Tibial nerve (tissue), 4 donors: ENCODE results near the gene MTA3. TPM values are rescaled to one million over a fixed set of nuclear protein-coding genes. Genes with fewer than 3 reads are reported as not detected.
"Not testable (repeated sequence)": the region's sequence is repeated elsewhere in the genome, so short reads cannot be mapped to it uniquely, and the experiment has no call there.

ENCODE experiments used
- DNase-seq, 2 donors: peaks; one replicate each; pipeline ENCODE4 v3.0.0-alpha.2; 2019; ENCODE audit warnings: low spot score in 2 of 2
- H3K27ac ChIP-seq, 4 donors: fragments of 200-600 bp; sonication (generic) in 3 of 4; one replicate each; pipeline ENCODE4 v1.5.1; 2017 to 2019; ENCODE audit warnings: mild to moderate bottlenecking in 1 of 4
- H3K27me3 ChIP-seq, 2 donors: fragments of 200-600 bp; sonication (generic) in 1 of 2; one replicate each; pipeline versions ENCODE4 v1.5.1 to v1.6.0; 2017 to 2019
- H3K36me3 ChIP-seq, 3 donors: fragments of 200-600 bp; sonication (generic); one replicate each; pipeline ENCODE4 v1.5.1; 2018 to 2019
- H3K4me1 ChIP-seq, 4 donors: fragments of 200-600 bp; sonication (generic) in 3 of 4; one replicate each; pipeline ENCODE4 v1.5.1; 2017 to 2019
- H3K4me3 ChIP-seq, 4 donors: fragments of 200-600 bp; sonication (generic) in 3 of 4; one replicate each; pipeline ENCODE4 v1.5.1; 2017 to 2019; ENCODE audit warnings: mild to moderate bottlenecking in 1 of 4, moderate library complexity in 1 of 4
- H3K9me3 ChIP-seq, 4 donors: fragments of 200-600 bp; sonication (generic) in 3 of 4; one replicate each; pipeline ENCODE4 v1.5.1; 2017 to 2019
- CTCF ChIP-seq, 5 experiments: fragments of 200-600 bp in 3 of 5; fragments of 450-650 bp in 2 of 5; sonication (generic) in 3 of 5; IDR thresholded peaks; one replicate each; pipeline ENCODE4 v1.5.1; 2016 to 2019; ENCODE audit warnings: antibody characterized with exemption in 5 of 5, mild to moderate bottlenecking in 3 of 5, moderate library complexity in 2 of 5
- EP300 ChIP-seq, 2 donors: sonication (generic); formaldehyde crosslinking; IDR thresholded peaks; one replicate each; pipeline ENCODE4 v1.6.1; 2017; ENCODE audit warnings: antibody characterized with exemption in 2 of 2, mild to moderate bottlenecking in 1 of 2
- POLR2A ChIP-seq, 2 donors: fragments of 450-650 bp; IDR thresholded peaks; one replicate each; pipeline ENCODE4 v1.6.1; 2017; ENCODE audit warnings: antibody characterized with exemption in 2 of 2, mild to moderate bottlenecking in 2 of 2, moderate library complexity in 2 of 2
- WGBS, 2 donors: methylation state at CpG; one replicate each; pipeline ENCODE4 v1.1.5; 2018; 5-methylcytosine and 5-hydroxymethylcytosine counted together
- total RNA-seq, 4 donors: library from RNA; depleted of rRNA; stranded (reverse); fragments of >200 nt; gene quantifications; one replicate each; pipeline ENCODE4 v1.1.0, GENCODE V29; 2016

MTA3 gene
- total RNA-seq, 4 donors from 2014 or later = 33.1 to 47.0 (median 42.5) TPM

DNA sequence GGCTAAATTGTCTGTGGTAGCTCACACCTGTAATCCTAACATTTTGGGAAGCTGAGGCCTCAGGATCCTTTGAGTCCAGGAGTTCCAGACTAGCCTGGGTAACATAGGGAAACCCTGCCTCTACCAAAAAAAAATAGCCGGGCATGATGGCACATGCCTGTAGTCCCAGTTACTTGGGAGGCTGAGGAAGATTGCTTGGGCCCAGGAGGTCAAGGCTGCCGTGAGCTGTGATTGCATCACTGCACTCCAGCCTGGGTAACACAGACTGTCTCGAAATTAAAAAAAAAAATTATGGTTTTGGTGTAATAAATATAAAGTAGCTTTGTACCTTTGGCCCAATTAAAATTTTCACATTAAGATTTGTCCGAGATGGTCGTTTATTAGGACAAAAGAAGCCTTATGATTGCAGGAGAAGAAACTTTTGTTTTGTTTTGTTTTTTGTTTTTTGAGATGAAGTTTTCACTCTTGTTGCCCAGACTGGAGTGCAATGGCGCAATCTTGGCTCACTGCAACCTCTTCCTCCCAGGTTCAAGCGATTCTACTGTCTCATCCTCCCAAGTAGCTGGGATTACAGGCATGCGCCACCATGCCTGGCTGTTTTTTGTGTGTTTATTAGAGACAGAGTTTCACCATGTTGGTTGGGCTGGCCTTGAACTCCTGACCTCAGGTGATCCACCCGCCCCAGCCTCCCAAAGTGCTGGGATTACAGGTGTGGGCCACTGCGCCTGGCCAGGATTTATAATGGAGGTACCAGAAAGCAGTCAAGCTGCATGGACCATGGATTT is 4.1 kb downstream of the MTA3 start:
- Histone ChIP-seq H3K4me1 (peaks cover 0 to 26% (median 7%) of the 10 kb centered on the region in 4 donors), H3K9me3 (no peaks in the 10 kb centered on the region), H3K27me3 (no peaks in the 10 kb centered on the region), H3K36me3 (peaks cover 0 to 53% (median 0%) of the 10 kb centered on the region in 3 donors), H3K27ac (no peak overlapping the region), H3K4me3 (no peak overlapping the region)
- TF ChIP-seq EP300 (IDR thresholded peaks at IDR 0.05) (no peak), CTCF (IDR thresholded peaks at IDR 0.05) (no peak), POLR2A (IDR thresholded peaks at IDR 0.05) (no peak)
- no peak for DNase-seq
- WGBS, 2 donors = 83 to 85% methylated on average over 10 of the region's 10 CpGs

DNA sequence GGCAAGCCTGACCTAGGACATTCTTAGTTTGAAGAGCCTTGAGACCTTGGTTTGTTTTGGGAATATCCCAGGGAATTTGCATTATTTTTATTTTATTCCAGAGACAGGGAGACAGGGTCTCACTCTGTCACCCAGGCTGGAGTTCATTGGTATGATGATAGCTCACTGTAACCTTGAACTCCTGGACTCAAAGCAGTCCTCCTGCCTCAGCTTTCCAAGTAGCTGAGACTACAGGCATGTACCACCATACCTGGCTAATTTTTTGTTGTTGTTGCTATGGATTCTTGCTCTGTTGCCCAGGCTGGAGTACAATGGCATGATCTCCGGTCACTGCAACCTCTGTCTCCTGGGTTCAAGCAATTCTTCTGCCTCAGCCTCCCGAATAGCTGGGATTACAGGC is 4.8 kb downstream of the MTA3 start:
- Histone ChIP-seq H3K4me1 (peaks cover 0 to 20% (median 3%) of the 10 kb centered on the region in 4 donors), H3K27ac (no peak overlapping the region), H3K36me3 (peaks cover 0 to 53% (median 0%) of the 10 kb centered on the region in 3 donors), H3K9me3 (no peaks in the 10 kb centered on the region), H3K27me3 (no peaks in the 10 kb centered on the region), H3K4me3 (no peak overlapping the region)
- TF ChIP-seq CTCF (IDR thresholded peaks at IDR 0.05) = no peak
- TF ChIP-seq POLR2A (IDR thresholded peaks at IDR 0.05) = no peak
- TF ChIP-seq EP300 (IDR thresholded peaks at IDR 0.05) = no peak
- WGBS, 2 donors = 93 to 95% methylated on average over 2 of the region's 2 CpGs
- DNase-seq = no peak

DNA sequence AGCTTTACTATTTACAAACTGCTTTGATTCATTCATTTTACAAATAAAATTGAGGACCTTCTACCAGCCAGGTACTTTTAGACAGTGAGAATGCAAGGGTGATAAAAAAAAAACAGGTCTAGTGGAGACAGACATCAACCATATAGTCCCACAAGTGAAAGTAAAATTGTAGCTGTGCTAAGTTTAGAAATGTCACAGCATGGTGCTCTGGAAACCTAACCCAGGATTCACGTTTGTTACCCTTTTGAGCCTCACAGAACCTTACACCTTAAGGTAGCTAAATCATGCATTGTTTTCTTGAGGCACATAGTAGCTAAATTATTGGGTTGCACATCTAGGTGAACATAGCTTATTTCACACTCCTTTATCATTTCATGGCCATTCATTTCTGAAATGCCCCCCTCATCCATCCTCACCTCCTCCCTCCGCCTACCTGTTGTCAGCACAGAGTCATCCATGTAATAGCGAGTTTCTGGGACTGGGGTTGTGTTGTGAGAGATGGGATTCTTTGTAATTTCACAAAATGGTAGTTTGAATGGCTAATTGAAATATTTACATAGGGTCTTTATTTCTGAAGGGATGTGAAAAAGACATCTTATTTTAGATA is 7.1 kb downstream of the MTA3 start:
- peaks cover 0 to 71% (median 6%) of the 10 kb centered on the region in 3 donors for H3K36me3 ChIP-seq
- TF ChIP-seq EP300 (IDR thresholded peaks at IDR 0.05) (no peak), CTCF (IDR thresholded peaks at IDR 0.05) (no peak), POLR2A (IDR thresholded peaks at IDR 0.05) (no peak)
- no peak overlapping the region for H3K4me3 ChIP-seq
- WGBS, 2 donors = 86 to 90% methylated on average over 3 of the region's 3 CpGs
- peaks cover 0 to 8% (median 0%) of the 10 kb centered on the region in 4 donors for H3K4me1 ChIP-seq
- H3K27ac ChIP-seq = no peak overlapping the region
- H3K9me3 ChIP-seq = no peaks in the 10 kb centered on the region
- no peaks in the 10 kb centered on the region for H3K27me3 ChIP-seq
- no peak for DNase-seq

DNA sequence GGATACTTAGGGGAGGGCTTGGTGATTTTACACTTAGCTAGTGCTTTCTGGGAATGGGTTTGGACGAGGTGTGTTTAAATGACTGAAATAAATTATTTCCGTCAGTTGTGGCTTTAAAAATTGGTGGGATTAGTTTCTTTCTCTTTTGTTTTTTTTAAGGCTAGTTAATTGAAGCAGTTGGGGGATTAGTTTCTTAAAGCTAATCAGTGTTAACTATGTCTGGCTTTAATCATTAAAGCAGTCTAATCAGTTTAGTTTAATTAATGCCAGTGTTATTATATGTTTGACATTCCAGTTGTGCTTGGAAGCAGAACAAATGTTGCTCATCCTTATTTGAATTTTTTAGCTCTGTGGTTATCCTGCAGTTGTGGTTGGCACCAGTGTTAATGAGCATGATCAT is 10.2 kb downstream of the MTA3 start:
- Histone ChIP-seq H3K36me3 (peaks cover 0 to 69% (median 6%) of the 10 kb centered on the region in 3 donors), H3K4me1 (peaks cover 0 to 2% (median 0%) of the 10 kb centered on the region in 4 donors), H3K4me3 (no peak overlapping the region), H3K27ac (no peak overlapping the region), H3K27me3 (no peaks in the 10 kb centered on the region), H3K9me3 (no peaks in the 10 kb centered on the region)
- 73 to 78% methylated on average over 2 of the region's 2 CpGs for WGBS, 2 donors
- no peak for DNase-seq
- no peak for TF ChIP-seq POLR2A (IDR thresholded peaks at IDR 0.05)
- no peak for TF ChIP-seq CTCF (IDR thresholded peaks at IDR 0.05)
- no peak for TF ChIP-seq EP300 (IDR thresholded peaks at IDR 0.05)

- 95 to 98% methylated on average over 6 of the region's 6 CpGs for WGBS, 2 donors
- H3K9me3 ChIP-seq = no peaks in the 10 kb centered on the region
Observed at GRCh38 chr2:42581257-42581656, 12.8 kb downstream of the MTA3 start.

GRCh38 chr2:42584628-42585027 is 16.2 kb downstream of the MTA3 start:
- not testable (repeated sequence) for DNase-seq, H3K27ac ChIP-seq

More at GRCh38 chr2:42581257-42581656, 12.8 kb downstream of the MTA3 start:
- no peak for TF ChIP-seq EP300 (IDR thresholded peaks at IDR 0.05)
- no peak for TF ChIP-seq CTCF (IDR thresholded peaks at IDR 0.05)
- no peak for TF ChIP-seq POLR2A (IDR thresholded peaks at IDR 0.05)
- no peaks in the 10 kb centered on the region for H3K27me3 ChIP-seq
- peaks cover 0 to 2% (median 0%) of the 10 kb centered on the region in 4 donors for H3K4me1 ChIP-seq
- no peak overlapping the region for H3K27ac ChIP-seq
- peaks cover 0 to 47% (median 6%) of the 10 kb centered on the region in 3 donors for H3K36me3 ChIP-seq
- no peak overlapping the region for H3K4me3 ChIP-seq
- no peak for DNase-seq

More at GRCh38 chr2:42584628-42585027, 16.2 kb downstream of the MTA3 start:
- peaks cover 0 to 51% (median 3%) of the 10 kb centered on the region in 3 donors for H3K36me3 ChIP-seq
- H3K4me1 ChIP-seq, H3K27me3 ChIP-seq, H3K4me3 ChIP-seq, H3K9me3 ChIP-seq: not testable (repeated sequence)
- 96 to 97% methylated on average over 3 of the region's 3 CpGs for WGBS, 2 donors
